NAMALWA (cell line): Measurements from ENCODE around the gene PRKG2.
A peak's percentile ranks its signal among the peaks of the same experiment; 100 is the strongest.
"Not testable (repeated sequence)": the region's sequence is repeated elsewhere in the genome, so short reads cannot be mapped to it uniquely, and the experiment has no call there.

Experiments
- DNase-seq: peaks from one replicate; pipeline ENCODE4 v3.0.0-alpha.2; 2015; ENCODE audit warnings: low spot score

PRKG2 gene, protein sequence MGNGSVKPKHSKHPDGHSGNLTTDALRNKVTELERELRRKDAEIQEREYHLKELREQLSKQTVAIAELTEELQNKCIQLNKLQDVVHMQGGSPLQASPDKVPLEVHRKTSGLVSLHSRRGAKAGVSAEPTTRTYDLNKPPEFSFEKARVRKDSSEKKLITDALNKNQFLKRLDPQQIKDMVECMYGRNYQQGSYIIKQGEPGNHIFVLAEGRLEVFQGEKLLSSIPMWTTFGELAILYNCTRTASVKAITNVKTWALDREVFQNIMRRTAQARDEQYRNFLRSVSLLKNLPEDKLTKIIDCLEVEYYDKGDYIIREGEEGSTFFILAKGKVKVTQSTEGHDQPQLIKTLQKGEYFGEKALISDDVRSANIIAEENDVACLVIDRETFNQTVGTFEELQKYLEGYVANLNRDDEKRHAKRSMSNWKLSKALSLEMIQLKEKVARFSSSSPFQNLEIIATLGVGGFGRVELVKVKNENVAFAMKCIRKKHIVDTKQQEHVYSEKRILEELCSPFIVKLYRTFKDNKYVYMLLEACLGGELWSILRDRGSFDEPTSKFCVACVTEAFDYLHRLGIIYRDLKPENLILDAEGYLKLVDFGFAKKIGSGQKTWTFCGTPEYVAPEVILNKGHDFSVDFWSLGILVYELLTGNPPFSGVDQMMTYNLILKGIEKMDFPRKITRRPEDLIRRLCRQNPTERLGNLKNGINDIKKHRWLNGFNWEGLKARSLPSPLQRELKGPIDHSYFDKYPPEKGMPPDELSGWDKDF

DNA sequence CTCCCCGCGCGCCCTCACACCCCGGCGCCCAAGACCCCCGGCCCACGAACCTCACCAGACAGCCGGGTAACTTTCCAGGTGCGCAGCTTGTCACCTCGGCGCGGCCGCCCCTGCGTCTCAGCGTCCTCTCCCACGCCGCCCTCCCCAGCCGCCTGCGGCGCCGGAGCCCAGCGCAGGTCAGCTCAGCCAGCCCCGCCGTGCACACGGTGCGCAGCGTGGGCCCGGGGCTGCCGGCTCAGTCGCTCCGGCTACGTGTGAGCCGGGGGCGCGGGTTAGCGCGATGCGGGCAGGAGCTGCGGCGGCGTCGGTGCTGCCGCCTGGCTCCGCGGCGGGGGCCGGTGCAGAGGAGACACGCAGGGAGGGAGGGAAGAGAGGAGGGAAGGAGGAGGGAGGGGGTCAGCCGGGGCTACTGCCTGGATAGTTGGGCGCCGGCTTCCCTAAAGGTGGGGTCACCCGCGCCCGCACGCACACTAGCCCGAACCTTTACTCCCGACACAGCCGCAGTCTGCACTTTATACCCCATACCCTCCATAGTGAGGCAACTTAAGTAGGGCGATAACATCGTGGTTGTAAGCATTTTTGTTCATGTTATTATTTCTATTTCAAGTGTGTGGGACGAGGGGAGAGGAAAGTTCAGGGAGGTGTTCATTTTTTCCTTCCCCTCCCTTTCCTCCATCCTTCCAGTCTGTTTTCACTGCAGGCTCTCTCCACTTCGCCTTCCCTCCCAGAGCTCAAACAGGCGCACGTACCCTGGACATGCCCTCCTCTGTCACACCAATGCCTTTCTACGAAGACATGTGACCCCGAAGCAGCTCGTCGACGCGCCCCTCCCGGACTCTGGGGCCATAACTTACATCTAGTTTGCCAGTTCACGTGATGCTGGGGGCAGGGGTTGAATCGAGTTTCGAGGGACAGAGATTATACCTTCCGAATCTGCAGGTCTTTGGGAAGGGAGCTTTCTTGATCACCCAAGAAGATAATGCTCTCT, at the start of gene PRKG2:
Gene PRKG2, minus strand, starts transcription at position 342 of the 988 bp plus-strand sequence. CDS start 10,175 bp downstream, outside the sequence.
- no peak for DNase-seq

DNA sequence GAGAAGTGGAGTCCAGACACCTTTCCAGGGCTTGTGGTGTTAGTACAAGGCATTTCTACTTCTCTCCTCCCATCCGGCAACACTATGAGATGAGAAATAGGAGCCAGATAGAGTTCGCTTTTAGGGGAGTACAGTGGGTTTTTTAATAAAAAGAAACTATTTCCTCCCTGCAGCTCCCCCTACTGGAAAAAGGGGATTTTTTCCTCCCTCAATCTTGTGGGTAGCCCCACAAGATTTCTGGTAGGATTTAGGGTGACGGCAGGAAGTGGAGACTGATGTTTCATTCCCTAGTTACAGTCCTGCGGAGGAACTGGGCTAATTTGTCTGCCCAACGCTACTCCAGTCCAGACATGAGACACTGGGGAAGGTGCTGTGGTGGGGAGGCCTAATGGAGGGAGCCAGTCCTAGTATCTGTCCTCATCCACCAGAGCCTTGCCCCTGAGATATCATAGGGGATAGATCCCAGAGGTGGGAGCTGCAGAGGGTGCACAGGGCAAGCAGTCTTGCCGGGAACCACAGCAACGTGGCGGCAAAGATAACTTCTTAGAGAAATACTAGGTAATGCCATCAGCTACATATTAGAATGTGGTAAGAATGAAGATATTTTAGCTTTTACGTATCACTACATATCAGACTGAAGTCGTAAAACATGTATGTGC, 45.5 kb upstream of the PRKG2 start:
- peak; percentile 41 for DNase-seq

DNA sequence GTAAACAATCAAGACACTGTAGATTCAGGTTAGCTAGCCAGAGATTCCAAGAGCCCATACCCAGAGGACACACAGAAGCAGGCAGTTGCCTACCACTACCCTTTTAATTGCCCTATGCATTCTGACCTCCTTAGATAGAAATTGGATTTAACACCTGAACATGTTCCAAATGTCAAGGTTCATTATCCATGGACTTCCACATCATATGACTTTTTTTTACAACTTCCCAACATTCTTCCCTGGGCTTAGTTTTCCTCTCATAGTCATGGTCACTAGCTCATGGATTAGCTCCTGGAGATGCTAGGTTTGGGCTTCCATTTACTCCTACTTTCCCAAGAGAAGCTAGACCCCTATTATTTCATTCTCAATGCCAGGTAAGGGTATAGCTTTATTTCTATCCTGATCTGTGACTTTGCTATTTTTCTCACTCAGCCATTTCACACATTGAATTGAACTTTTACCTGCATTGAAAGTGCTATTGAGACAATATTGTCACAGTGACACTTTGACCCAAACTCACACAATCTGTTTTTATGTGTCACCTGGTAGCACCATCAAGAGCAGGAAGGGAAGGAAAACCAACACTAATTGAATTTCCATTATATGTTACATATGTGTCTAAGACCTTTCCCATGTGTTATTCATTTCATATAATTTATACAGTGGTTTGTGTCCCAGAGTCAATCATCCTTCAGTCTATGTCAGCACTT, 44.0 kb upstream of the PRKG2 start:
- no peak for DNase-seq

DNA sequence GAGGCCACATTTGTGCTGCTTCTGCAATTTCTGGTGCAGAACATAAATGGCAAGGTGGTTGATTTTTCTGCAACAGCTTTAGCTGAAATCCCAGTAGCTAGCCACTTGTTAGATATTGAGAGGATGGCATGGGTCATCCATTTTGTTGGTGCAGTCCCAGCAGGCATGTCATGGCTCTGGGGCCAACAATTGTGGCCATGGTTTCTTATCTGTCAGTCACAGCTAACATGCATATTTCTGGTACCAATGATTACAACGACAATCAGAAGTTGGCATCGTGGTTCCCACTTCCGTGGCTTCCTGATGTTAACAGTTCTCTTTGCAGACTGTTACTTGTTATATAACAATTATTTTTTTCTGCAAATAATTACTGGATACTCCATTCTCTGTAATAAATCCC, 42.8 kb upstream of the PRKG2 start:
- no peak for DNase-seq

DNA sequence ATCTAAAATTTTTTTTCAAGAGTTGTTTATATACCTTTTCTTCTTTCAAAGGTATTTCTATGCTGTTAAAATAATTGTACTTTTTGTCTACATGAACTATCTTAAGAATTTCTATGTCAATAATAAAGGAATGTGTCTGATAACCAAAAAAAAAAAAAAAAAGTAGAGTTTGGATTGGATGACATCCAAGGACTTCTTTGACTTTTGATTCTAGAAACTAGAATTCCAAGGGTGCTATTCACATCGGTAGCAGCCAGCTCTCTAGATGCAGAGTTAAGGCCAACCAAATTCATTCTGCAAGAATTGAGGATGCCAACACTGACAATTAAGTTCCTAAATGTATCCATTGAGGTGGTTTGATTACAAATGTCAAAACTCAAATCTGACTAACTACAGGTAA, 42.0 kb upstream of the PRKG2 start:
- no peak for DNase-seq

DNA sequence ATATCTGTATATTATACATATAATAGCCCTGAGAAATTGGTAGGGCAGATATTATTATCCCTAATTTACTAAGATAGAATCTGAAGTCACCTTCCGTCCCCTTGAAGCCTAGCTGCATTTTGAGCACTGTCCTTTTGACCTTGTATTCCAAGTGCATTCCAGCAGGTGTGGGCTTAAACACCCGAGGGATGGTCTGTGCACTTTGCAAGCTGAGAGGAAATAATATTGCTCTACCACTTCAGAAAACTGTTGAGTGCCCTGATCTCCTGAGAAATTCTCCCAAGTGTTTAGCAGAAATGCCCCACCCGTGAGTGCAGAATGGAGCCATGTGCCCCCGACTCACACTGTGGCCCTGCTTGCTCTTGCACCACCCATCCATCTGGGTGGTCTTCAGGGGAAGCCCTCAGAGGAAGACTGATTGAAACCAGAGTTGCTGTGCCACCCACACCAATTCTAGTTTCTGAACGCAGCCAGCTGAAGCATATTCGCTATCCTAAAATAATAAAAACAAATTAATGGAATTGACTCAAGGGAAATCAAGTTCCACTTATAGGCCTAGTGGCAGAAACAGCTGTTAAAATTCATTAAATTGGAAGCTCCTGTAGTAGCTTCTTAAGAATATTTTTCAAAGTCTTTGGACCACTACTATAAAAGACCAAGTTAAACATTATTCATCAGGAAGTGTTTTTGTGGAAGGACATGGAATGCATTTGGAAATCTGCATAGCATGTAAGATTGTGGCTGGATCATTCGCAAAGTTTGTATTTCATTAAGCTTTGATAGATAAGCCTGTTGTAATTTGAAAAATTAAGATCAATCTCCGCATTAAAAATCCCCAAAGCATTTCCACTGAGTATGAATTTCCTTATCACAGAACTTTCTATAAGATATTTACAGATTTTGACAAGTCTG, 41.3 kb upstream of the PRKG2 start:
- DNase-seq, result no peak

DNA sequence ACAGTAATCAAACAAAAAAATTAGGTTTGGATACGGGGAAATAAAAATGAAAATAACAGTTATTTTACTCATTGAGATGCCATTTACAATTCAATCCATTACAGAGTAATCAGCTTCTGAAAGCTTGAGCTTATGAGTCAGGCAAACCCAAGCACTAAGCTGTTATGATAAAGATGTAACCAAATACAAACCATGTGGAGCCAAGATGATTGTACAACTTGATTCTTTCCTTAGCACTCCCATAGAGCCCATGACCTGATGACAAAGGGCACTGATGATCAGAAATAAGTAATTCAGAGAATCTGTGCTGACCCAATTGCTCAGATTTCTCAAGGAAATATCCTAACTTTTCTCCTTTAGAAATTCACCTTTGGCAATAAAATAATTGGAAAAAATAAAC, 40.5 kb upstream of the PRKG2 start:
- no peak for DNase-seq

DNA sequence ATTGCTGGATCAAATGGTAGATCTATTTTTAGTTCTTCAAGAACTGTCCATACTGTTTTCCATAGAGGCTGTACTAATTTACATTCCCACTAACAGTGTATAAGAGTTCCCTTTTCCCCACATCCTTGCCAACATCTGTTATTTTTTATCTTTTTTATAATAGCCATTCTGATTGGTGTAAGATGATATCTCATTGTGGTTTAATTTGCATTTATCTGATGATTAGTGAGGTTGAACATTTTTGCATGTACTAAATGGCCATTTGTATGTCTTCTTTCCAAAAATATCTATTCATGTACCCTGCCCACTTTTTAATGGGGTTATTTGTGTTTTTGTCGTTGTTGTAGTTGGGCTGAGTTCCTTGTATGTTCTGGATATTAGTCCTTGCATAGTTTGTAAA, 35.4 kb upstream of the PRKG2 start:
- no peak for DNase-seq

DNA sequence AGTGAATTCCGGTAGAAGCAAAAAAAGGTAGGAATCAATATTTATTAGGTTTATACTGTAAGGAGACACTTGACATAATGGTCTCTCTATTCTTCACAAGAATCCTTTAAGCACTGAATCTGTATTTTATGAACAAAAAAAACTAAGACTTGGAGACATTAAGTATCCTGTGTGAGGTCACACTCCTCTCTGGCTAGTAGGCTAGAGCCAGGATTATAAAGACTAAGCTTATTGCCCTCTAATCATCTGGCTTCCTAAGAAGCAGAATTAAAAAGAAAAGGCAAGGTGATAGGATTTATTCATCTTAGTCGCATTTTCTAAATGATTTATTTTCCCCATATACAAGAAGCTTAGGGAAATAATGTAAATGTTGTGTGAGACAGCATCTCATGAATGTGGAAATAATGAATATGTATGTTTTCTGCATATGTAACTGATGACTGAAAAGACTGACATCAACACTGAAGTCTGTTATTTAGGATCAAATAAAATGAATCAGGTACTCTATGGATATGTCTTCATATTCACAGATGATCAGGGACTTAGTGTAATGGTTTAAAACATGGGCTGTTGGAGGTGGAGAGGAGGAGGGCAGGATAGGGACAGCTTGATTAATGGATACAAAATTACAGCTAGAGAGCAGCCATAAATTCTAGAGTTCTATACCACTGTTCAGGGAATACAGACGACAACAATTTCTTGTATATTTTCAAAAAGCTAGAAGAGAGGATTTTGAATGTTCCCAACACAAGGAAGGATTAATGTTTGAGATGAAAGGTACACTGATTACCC, 30.4 kb upstream of the PRKG2 start:
- no peak for DNase-seq

DNA sequence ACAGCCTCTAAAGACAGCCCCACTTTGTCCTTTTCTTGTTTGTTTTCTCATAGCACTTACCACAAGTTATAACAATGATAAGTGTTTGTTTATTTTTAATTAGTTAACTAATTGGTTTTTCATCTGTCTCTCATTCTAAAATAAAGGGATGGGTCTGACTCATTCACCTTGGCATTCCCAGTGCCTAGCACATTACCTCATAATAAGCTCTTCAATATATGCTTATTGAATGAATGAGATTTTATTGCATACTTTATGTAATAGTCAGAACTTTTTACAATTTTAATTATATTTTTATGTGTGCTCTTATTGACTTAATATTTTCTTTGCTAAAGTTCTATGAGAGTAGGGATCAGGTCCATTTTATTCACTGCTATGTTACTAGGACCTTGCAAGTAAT, 22.8 kb upstream of the PRKG2 start:
- no peak for DNase-seq

DNA sequence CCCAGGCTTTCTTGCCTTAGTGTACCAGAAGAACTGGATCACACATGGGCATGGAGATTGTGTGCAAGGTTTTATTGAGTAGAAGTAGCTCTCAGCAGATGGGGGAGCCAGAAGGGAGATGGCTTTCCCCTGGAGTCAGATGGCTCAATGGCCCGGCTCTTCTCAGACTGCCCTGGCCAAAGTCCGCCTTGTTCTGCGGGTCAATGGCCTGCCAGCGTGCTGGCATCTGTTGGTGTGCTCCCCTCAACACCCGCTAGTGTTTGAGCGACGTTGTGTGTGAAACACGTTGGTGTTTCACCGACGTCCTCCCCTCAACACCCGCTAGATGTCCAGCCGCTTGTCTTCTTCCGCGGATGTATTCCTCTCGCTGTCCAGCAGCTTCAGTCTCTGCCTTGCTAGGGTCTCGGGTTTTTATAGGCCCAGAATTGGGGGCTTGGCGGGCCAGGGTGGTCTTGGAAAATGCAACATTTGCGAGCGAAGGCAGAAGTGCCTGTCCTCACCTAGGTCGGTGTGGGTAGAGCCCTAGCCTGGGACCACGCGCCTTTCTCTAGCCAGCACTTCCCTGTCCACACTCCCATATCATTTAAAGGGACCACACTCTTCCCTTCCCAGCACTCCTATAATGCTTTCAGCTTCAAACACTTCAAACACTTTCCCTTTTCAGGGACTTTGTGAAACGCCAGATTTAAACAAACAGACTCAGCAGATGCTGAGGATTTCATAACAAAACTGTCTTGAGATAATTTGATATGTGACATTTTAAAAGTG, 21.1 kb upstream of the PRKG2 start:
- DNase-seq, result no peak

DNA sequence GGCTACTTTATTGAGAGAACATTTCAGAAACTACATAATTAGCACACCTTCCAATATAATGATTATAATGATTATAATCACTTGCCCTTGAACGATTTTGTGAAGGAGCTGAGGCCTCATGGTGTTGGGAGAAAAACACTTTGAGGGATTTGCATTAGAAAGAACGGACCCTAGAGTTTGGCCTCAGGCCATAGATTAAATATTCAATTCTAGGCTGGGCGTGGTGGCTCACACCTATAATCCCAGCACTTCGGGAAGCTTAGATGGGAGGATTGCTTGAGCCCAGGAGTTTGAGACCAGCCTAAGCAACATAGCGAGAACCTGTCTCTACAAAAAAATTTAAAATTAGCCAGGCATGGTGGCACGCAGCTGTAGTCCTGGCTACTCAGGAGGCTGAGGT, 12.9 kb upstream of the PRKG2 start:
- no peak for DNase-seq

DNA sequence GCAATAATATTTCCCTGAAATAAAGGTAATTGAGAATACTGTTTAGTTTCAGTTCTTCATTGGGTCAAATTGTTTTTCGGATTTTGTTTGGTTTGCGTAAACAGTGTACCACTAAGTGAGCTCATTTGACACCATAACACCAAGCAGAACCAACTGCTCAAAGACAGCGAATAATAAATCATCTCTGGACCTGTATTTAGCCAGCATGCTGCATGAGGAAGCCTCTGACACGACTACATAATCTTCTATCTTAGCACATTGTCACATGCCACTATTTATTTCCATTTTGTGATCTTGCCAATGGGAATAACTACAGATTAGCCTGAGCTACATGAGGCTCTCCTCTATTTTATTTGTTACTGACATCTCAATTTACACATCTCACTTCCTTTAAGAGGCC, 12.1 kb upstream of the PRKG2 start:
- DNase-seq, result no peak

DNA sequence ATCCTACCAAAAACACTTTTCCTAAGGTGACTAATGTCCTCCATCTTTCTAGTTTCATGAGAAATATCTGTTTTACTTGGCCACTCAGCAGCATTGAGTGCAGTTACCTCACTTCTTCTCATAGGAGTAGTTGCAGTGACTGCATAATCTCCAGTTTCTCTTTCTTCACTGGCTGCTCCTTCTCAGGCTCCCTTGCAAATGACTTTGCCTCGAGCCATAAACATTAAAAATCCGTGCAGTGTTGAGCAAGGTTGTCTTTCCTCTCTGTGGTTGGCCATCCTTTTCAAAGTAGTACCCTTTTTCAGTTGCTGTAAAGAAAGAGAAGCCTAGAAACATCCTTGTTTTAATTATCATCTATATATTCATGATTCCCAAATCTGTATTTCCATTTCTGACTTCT, 10.2 kb upstream of the PRKG2 start:
- no peak for DNase-seq

DNA sequence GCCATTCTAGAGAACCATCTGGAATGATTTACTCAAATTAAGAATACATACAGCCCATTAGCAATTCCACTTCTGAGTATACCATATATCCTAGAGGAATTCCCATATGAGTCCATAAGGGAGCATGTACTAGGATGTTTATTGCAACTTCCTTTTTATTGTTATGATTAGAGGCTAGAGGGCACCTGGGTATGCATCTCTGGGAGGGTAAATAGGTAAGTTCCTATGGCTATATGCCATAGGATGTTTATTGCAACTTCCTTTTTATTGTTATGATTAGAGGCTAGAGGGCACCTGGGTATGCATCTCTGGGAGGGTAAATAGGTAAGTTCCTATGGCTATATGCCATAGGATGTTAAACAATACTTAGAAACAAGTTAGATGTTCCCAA, 7.1 kb upstream of the PRKG2 start:
- not testable (repeated sequence) for DNase-seq

DNA sequence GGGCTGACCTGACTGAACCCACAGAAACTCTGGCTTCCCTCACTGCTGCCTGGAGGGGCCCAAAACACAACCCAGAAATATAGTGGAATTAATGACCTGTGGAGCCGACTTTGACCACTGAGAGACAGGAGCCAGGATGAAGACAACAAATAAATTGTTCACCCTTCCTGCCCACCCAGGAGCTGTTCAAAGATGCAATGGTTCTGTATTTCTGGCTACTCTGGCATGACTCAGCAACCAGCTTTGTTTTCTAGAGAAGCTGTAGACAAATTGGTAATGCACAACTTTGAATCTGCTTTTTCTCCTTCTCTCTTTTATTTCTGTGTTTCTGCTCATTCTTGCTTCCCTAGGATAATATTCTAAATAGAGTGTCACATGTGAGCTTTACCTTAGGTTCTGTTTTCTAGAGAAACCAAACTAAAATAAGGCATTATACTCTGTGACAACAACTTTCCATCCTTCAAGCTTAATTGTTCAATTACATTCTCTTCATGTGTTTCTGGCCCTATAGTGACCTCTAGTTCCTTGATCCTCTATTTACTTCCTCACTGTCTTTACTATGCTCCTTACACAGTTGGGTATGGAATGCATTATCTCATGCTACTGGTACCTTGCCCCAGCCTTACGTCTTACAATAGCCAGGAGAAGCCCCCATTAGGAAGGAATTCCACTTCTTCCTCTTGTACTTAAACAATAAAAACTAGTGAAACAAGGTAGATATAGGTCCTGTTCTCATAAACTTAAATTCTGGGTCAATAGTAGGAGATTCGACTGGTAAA, 6.5 kb upstream of the PRKG2 start:
- no peak for DNase-seq

DNA sequence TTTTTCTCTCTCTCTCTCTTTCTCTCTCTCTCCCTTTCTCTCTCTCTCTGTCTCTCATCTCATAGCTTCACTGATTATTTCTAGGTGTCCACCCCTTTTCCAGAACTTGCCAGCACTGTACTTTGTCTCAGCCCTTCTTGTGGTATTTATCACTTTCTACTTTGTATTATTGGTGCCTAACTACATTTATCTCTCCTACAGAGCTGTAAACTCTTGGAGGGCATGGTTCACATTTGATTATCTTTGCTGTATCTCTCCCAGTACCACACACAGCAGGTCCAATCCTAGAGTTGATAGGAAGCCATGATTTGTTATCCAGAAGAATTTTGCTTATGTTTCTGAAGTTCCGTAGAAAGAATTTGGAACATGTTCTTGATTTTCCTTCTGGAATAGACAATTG, 5.2 kb upstream of the PRKG2 start:
- DNase-seq, result no peak

DNA sequence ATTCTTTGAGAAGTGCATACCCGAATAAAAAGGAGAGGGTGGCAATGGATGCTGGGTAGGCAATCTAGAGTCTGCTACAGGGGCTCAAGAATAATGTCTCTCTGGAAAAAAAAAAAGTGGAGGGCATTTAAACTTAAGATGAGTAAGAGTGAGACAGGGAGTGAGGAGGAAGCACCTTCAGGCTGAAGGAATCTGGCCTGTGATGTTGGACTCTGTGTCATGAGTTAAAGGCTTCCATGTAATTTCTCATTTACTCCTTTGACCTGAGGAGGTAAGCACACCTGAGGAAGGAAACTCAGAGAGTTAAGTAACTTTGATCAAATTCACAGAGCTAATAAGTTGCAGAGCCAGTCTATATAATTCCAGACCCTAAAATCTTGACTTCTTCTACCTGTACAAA, 3.2 kb upstream of the PRKG2 start:
- DNase-seq, result no peak
